ENCODE results near the gene SNX32. TPM values are rescaled to one million over a fixed set of nuclear protein-coding genes. Genes with fewer than 3 reads are reported as not detected.

SNX32 gene
- total and polyA plus RNA-seq, 8 donors: 0.24 to 4.4 (median 2.7) TPM

- Histone ChIP-seq H3K36me3 (peaks cover 0 to 47% of the 10 kb centered on the region in 2 donors), H3K4me1 (peaks cover 0 to 56% of the 10 kb centered on the region in 2 donors), H3K27me3 (no peaks in the 10 kb centered on the region), H3K4me3 (no peak overlapping the region), H3K27ac (no peak overlapping the region), H3K9me3 (no peaks in the 10 kb centered on the region)
- DNase-seq (peak in 1 of 4 donors; percentile 1), ATAC-seq (no peak)
- intact Hi-C loops (cut with DNase I): no loop called here
- no peak for TF ChIP-seq CTCF (IDR thresholded peaks at IDR 0.05)
Observed at GRCh38 chr11:65868907-65869306, 35.1 kb downstream of the SNX32 start.

GRCh38 chr11:65869643-65870306 is 36.0 kb downstream of the SNX32 start:
- DNase-seq (peak in 1 of 4 donors; percentile 72), ATAC-seq (no peak)
- Histone ChIP-seq H3K36me3 (peaks cover 0 to 39% of the 10 kb centered on the region in 2 donors), H3K4me3 (no peak overlapping the region), H3K9me3 (no peaks in the 10 kb centered on the region), H3K4me1 (peaks cover 0 to 56% of the 10 kb centered on the region in 2 donors), H3K27me3 (no peaks in the 10 kb centered on the region), H3K27ac (no peak overlapping the region)
- intact Hi-C loops (cut with DNase I): no loop called here
- no peak for TF ChIP-seq CTCF (IDR thresholded peaks at IDR 0.05)

DNA sequence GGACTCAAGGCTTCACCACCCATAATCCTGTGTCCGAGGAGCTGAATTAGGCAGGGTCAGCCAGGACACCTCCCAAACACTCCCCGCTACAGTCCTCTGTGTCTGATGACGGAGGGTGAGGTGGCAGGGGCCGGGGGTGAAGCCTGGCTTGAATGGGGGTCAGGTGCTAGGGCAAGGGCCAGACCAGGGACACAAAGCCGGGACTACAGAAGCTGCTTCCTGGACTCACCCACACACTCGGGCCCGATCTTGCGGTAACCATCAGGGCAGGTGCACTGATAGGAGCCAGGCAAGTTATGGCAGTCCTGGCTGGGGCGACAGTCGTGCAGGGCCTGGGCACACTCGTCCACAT is 36.5 kb downstream of the SNX32 start:
- ATAC-seq (no peak), DNase-seq (peak in 1 of 4 donors; percentile 63)
- Histone ChIP-seq H3K27ac (no peak overlapping the region), H3K4me1 (peaks cover 0 to 56% of the 10 kb centered on the region in 2 donors), H3K9me3 (no peaks in the 10 kb centered on the region), H3K36me3 (peaks cover 0 to 34% of the 10 kb centered on the region in 2 donors), H3K4me3 (no peak overlapping the region), H3K27me3 (no peaks in the 10 kb centered on the region)
- intact Hi-C loops (cut with DNase I): no loop called here
- TF ChIP-seq CTCF (IDR thresholded peaks at IDR 0.05): no peak

DNA sequence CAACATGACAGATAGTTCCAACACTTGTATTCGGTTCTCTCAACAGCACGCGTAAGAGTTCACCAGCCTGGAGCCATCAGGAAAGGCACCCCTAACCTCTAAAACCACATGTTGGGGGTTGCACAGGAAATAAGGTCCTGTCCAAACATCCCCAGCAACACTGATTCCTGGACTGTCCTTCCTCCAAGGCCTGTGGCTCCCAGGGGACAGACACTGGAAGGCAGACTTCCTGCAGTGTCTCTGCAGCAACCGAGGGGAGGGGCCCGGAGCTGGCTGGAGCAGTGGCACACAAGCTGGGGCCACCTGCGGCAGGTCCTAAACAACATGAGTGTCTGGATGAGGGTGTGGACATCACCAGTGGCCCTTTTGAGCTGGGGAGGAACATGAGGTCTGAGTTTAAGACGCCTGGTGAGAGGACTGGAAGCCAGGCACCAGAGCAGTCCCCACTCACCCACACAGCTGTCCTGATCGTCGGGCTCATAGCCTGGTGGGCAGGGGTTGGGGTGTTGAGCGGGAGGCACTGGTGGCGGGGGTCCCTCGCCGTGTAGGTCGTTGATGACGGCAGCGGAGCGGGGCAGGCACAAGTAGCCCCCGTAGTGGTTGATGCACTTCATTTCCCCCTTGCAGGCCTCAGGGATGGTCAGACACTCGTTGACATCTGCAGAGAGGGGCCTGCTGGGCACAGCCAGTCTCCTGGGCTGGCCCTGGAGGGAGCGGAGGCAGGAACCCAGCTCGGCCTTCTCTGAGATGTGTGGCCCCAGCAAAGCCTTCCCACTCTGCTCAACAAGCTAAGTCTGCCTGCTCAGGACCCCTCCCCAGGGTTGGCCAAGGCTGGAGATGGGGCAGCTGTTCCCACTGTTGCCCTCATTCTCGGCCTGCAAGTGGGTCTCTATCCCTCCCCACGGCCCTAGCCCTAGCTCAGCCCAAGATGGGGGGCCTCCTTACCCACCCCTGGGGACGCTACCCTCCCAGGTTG is 37.2 kb downstream of the SNX32 start:
- peak in 1 of 4 donors; percentile 67 for DNase-seq

More for the DNA sequence above, 37.2 kb downstream of the SNX32 start:
- H3K27me3 ChIP-seq: no peaks in the 10 kb centered on the region
- H3K9me3 ChIP-seq: no peaks in the 10 kb centered on the region
- peaks cover 0 to 56% of the 10 kb centered on the region in 2 donors for H3K4me1 ChIP-seq
- peaks cover 0 to 27% of the 10 kb centered on the region in 2 donors for H3K36me3 ChIP-seq
- intact Hi-C loops (cut with DNase I): no loop called here
- no peak for TF ChIP-seq CTCF (IDR thresholded peaks at IDR 0.05)
- ATAC-seq: no peak
- peak overlapping the region; percentile 80 to 84 for H3K27ac ChIP-seq
- H3K4me3 ChIP-seq: no peak overlapping the region

Measured in left lung (tissue), 10 donors.